Neutrophil (primary cell): ENCODE data around the gene ADGRG3.

ENCODE experiments used
- H3K27ac ChIP-seq: fragments of 200-600 bp; sonication (generic); 2 replicates; pipeline ENCODE4 v1.5.1; 2016; ENCODE audit warnings: mild to moderate bottlenecking, moderate library complexity
- H3K27me3 ChIP-seq: fragments of 200-600 bp; sonication (generic); 2 replicates; pipeline ENCODE4 v1.6.0; 2016; ENCODE audit warnings: mild to moderate bottlenecking
- H3K36me3 ChIP-seq: fragments of 200-600 bp; sonication (generic); 2 replicates; pipeline ENCODE4 v1.5.1; 2017
- H3K4me1 ChIP-seq, 2 experiments: fragments of 200-600 bp in 1 of 2; sonication (generic) in 1 of 2; 1 replicate in 1 of 2; 2 replicates in 1 of 2; pipeline versions ENCODE4 v1.5.1 to v1.6.1; 2013 to 2016; ENCODE audit warnings: low read depth in 1 of 2, low read length in 1 of 2, mild to moderate bottlenecking in 1 of 2, moderate library complexity in 1 of 2; ENCODE audit not compliant: control insufficient read depth in 1 of 2, insufficient read depth in 1 of 2
- H3K4me3 ChIP-seq, 2 experiments: fragments of 200-600 bp in 1 of 2; sonication (generic) in 1 of 2; 1 replicate in 1 of 2; 2 replicates in 1 of 2; pipeline ENCODE4 v1.5.1; 2013 to 2016; ENCODE audit warnings: low read depth in 1 of 2, low read length in 1 of 2, mild to moderate bottlenecking in 1 of 2, moderate library complexity in 1 of 2
- H3K9me3 ChIP-seq: fragments of 200-600 bp; sonication (generic); 2 replicates; pipeline ENCODE4 v1.5.1; 2016
- CTCF ChIP-seq: fragments of 200-600 bp; sonication (generic); IDR thresholded peaks from 2 replicates; pipeline ENCODE4 v1.5.1; 2016; ENCODE audit warnings: antibody characterized with exemption

ADGRG3 gene

GRCh38 chr16:57700781-57701551 lies 32.9 kb downstream of the ADGRG3 start:
- no peaks in the 10 kb centered on the region for H3K36me3 ChIP-seq
- TF ChIP-seq CTCF, result no peak
- no peak overlapping the region for H3K4me3 ChIP-seq
- H3K9me3 ChIP-seq, result no peaks in the 10 kb centered on the region
- H3K4me1 ChIP-seq, result peaks cover 2 to 4% of the 10 kb centered on the region in 2 experiments
- no peak overlapping the region for H3K27ac ChIP-seq
- H3K27me3 ChIP-seq, result no peaks in the 10 kb centered on the region

GRCh38 chr16:57701759-57702371 lies 33.8 kb downstream of the ADGRG3 start:
- Histone ChIP-seq H3K4me3 (no peak overlapping the region), H3K27me3 (no peaks in the 10 kb centered on the region), H3K4me1 (no peaks in the 10 kb centered on the region), H3K27ac (no peak overlapping the region), H3K9me3 (no peaks in the 10 kb centered on the region), H3K36me3 (no peaks in the 10 kb centered on the region)
- TF ChIP-seq CTCF, result no peak

GRCh38 chr16:57703416-57704010 lies 35.4 kb downstream of the ADGRG3 start:
- no peaks in the 10 kb centered on the region for H3K4me1 ChIP-seq
- no peaks in the 10 kb centered on the region for H3K27me3 ChIP-seq
- no peaks in the 10 kb centered on the region for H3K9me3 ChIP-seq
- H3K36me3 ChIP-seq, result no peaks in the 10 kb centered on the region
- no peak overlapping the region for H3K4me3 ChIP-seq
- TF ChIP-seq CTCF, result no peak
- no peak overlapping the region for H3K27ac ChIP-seq

- no peak for TF ChIP-seq CTCF
These were observed 36.2 kb downstream of the ADGRG3 start for GRCh38 chr16:57704011-57704904.

More at GRCh38 chr16:57704011-57704904, 36.2 kb downstream of the ADGRG3 start:
- Histone ChIP-seq H3K36me3 (no peaks in the 10 kb centered on the region), H3K4me1 (no peaks in the 10 kb centered on the region), H3K9me3 (no peaks in the 10 kb centered on the region), H3K27ac (no peak overlapping the region), H3K27me3 (no peaks in the 10 kb centered on the region), H3K4me3 (no peak overlapping the region)
